WI38 (cell line): ENCODE results near the gene ALK.

Experiments
- H3K4me3 ChIP-seq: 2 replicates; pipeline ENCODE4 v1.5.1; 2011; ENCODE audit warnings: low read depth, mild to moderate bottlenecking, control low read depth, low read length
- TF ChIP-seq, protein P1 (sequence below): IDR thresholded peaks from 2 replicates; pipeline ENCODE4 v1.5.1; 2012; ENCODE audit warnings: low read depth, mild to moderate bottlenecking, control low read depth, low read length

Gene ALK

DNA sequence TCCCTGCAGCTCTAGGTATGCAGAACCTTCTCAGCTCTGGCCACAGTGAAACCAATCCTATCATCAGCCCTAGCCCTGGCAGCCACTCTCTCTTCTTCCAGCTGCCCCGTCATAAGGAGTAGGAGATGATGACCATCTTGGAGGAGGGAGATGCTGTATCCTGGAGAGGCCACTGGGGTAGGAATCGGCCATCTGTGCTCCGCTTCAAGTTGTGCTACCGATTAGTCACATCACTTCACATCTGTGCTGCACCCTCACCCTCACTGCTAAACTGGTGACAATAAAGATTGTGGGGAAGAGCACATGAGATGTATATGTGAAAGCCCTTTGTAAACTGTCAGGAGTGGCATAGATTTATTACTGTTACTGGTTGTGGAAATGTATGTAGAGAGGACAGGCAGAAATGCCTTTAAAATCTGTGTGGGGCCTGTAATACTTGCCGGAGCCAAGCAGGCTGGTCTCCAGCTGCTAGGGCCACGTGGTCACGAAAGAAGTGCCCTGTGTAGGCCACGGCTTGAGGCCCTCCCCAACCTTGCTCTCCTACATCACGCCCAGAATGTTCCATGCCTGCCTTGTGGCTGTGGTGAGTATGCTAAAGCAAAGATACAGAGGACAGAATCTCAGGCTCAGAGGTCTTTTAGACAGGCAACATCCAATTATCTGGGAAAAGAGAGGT lies 569.3 kb downstream of the ALK start:
- TF ChIP-seq, protein P1, sequence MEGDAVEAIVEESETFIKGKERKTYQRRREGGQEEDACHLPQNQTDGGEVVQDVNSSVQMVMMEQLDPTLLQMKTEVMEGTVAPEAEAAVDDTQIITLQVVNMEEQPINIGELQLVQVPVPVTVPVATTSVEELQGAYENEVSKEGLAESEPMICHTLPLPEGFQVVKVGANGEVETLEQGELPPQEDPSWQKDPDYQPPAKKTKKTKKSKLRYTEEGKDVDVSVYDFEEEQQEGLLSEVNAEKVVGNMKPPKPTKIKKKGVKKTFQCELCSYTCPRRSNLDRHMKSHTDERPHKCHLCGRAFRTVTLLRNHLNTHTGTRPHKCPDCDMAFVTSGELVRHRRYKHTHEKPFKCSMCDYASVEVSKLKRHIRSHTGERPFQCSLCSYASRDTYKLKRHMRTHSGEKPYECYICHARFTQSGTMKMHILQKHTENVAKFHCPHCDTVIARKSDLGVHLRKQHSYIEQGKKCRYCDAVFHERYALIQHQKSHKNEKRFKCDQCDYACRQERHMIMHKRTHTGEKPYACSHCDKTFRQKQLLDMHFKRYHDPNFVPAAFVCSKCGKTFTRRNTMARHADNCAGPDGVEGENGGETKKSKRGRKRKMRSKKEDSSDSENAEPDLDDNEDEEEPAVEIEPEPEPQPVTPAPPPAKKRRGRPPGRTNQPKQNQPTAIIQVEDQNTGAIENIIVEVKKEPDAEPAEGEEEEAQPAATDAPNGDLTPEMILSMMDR, result no peak
- H3K4me3 ChIP-seq, result no peak overlapping the region

DNA sequence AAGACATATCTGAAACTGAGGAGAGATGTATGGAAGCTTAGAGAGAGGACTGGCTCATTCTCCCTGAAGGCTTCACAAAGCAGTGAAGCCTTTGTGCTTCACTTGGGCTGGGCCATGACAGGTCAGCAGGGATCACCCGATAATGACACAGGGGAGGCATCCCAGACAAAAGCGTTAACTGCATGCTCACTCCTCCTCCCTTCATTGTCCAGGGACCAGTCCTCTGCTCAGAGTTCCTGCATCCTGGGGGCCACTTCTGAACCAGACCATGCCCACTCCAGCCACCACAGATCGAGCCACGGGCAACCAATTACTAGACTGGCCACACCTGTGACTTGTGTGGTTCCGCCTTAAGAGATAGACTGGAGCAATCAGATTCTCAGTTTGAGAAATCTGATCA lies 570.1 kb downstream of the ALK start:
- H3K4me3 ChIP-seq, result no peak overlapping the region
- TF ChIP-seq, protein P1, result no peak

DNA sequence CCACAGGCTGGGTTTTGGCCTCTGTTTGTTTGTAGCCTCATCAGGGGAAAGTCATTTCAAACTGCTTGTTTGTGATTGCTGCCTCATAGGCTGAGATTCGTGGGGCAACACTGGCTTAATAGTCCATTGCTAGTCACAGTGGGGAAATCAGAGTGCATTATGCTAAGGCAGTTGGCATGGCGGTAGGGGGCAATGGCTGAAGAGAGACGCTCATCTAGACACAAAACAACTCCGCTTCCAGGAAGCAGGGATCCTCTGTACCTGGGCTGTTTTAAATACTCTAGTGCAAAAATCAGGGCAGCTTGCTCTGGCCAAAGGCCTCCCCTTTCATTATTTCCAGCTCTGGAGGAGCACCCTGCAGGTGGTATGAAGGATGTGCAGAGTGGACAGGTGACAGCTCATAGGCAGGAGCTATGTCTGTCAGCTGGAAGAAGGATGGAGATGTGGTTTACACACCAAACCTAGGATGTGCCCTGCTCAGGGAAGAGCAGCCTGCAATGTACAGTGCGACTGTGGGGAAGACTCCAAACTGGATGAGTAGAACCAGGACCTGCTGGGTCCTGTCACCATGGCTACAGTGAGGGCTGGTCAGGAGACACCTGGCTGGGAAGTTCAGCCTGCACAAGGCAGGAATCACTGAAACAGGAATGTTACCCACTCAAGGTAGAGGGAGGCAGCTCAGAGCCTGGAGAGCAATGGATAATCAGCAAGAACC lies 571.9 kb downstream of the ALK start:
- TF ChIP-seq, protein P1, result no peak
- no peak overlapping the region for H3K4me3 ChIP-seq

GRCh38 chr2:29347774-29348461 lies 573.5 kb downstream of the ALK start:
- TF ChIP-seq, protein P1, result no peak
- no peak overlapping the region for H3K4me3 ChIP-seq

GRCh38 chr2:29345236-29345635 lies 576.1 kb downstream of the ALK start:
- TF ChIP-seq, protein P1, result no peak
- no peak overlapping the region for H3K4me3 ChIP-seq

- H3K4me3 ChIP-seq, result no peak overlapping the region
- TF ChIP-seq, protein P1, result no peak
Observed at GRCh38 chr2:29343830-29344229, 577.6 kb downstream of the ALK start.
